Body of pancreas (tissue), 4 donors: Measurements from ENCODE around the gene ETV1.

ENCODE experiments used
- CTCF ChIP-seq, 7 experiments: fragments of 450-650 bp in 4 of 7; fragments of 200-600 bp in 3 of 7; sonication (generic) in 3 of 7; IDR thresholded peaks; one replicate each; pipeline ENCODE4 v1.5.1; 2016 to 2019; ENCODE audit warnings: antibody characterized with exemption in 7 of 7
- POLR2A ChIP-seq, 3 donors: fragments of 450-650 bp; IDR thresholded peaks; one replicate each; pipeline ENCODE4 v1.6.1; 2016; ENCODE audit warnings: antibody characterized with exemption in 3 of 3, mild to moderate bottlenecking in 2 of 3

- TF ChIP-seq CTCF (IDR thresholded peaks at IDR 0.05) (no peak), POLR2A (IDR thresholded peaks at IDR 0.05) (no peak)
These were observed 143.9 kb downstream of the ETV1 start for GRCh38 chr7:13845601-13846000.
